ENCODE measurements around the gene TSEN15.

TSEN15 gene

GRCh38 chr1:184068354-184068753 lies 16.8 kb downstream of the TSEN15 start:
- Histone ChIP-seq H3K27ac (replicated peaks) (no peak overlapping the region), H3K27me3 (ENCODE audit: insufficient read depth, poor library complexity, severe bottlenecking) (no peaks in the 10 kb centered on the region), H3K4me3 (replicated peaks; ENCODE audit: insufficient read depth, low read length) (no peak overlapping the region)
- TF ChIP-seq GABPA (IDR thresholded peaks at IDR 0.05; ENCODE audit: low read depth) (no peak), POLR2AphosphoS5 (IDR thresholded peaks at IDR 0.05; ENCODE audit: low read depth) (no peak), SPI1 (IDR thresholded peaks at IDR 0.05; ENCODE audit: borderline replicate concordance, low read depth) (no peak)
- TF ChIP-seq, protein P1, sequence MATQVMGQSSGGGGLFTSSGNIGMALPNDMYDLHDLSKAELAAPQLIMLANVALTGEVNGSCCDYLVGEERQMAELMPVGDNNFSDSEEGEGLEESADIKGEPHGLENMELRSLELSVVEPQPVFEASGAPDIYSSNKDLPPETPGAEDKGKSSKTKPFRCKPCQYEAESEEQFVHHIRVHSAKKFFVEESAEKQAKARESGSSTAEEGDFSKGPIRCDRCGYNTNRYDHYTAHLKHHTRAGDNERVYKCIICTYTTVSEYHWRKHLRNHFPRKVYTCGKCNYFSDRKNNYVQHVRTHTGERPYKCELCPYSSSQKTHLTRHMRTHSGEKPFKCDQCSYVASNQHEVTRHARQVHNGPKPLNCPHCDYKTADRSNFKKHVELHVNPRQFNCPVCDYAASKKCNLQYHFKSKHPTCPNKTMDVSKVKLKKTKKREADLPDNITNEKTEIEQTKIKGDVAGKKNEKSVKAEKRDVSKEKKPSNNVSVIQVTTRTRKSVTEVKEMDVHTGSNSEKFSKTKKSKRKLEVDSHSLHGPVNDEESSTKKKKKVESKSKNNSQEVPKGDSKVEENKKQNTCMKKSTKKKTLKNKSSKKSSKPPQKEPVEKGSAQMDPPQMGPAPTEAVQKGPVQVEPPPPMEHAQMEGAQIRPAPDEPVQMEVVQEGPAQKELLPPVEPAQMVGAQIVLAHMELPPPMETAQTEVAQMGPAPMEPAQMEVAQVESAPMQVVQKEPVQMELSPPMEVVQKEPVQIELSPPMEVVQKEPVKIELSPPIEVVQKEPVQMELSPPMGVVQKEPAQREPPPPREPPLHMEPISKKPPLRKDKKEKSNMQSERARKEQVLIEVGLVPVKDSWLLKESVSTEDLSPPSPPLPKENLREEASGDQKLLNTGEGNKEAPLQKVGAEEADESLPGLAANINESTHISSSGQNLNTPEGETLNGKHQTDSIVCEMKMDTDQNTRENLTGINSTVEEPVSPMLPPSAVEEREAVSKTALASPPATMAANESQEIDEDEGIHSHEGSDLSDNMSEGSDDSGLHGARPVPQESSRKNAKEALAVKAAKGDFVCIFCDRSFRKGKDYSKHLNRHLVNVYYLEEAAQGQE (IDR thresholded peaks at IDR 0.05; ENCODE audit: insufficient replicate concordance, low read depth) = no peak
- DNase-seq (ENCODE audit: low read depth in 1 of 2, low spot score in 1 of 2) = no peak

GRCh38 chr1:184069675-184070074 lies 18.1 kb downstream of the TSEN15 start:
- H3K4me3 ChIP-seq (replicated peaks; ENCODE audit: insufficient read depth, low read length) = no peak overlapping the region
- DNase-seq (ENCODE audit: low read depth in 1 of 2, low spot score in 1 of 2) = no peak
- no peaks in the 10 kb centered on the region for H3K27me3 ChIP-seq (ENCODE audit: insufficient read depth, poor library complexity, severe bottlenecking)
- TF ChIP-seq POLR2AphosphoS5 (IDR thresholded peaks at IDR 0.05; ENCODE audit: low read depth) = no peak
- TF ChIP-seq SPI1 (IDR thresholded peaks at IDR 0.05; ENCODE audit: borderline replicate concordance, low read depth) = no peak
- no peak for TF ChIP-seq GABPA (IDR thresholded peaks at IDR 0.05; ENCODE audit: low read depth)
- TF ChIP-seq, protein P1 (IDR thresholded peaks at IDR 0.05; ENCODE audit: insufficient replicate concordance, low read depth) = no peak
- TF ChIP-seq CTCF (IDR thresholded peaks at IDR 0.05; ENCODE audit: insufficient read depth, low read length) = no peak
- no peak overlapping the region for H3K27ac ChIP-seq (replicated peaks)

- H3K27ac ChIP-seq (replicated peaks) = no peak overlapping the region
- no peaks in the 10 kb centered on the region for H3K27me3 ChIP-seq (ENCODE audit: insufficient read depth, poor library complexity, severe bottlenecking)
- DNase-seq (ENCODE audit: low read depth in 1 of 2, low spot score in 1 of 2) = no peak
- TF ChIP-seq SPI1 (IDR thresholded peaks at IDR 0.05; ENCODE audit: borderline replicate concordance, low read depth) (no peak), CTCF (IDR thresholded peaks at IDR 0.05; ENCODE audit: insufficient read depth, low read length) (no peak), POLR2AphosphoS5 (IDR thresholded peaks at IDR 0.05; ENCODE audit: low read depth) (no peak)
- TF ChIP-seq, protein P1 (IDR thresholded peaks at IDR 0.05; ENCODE audit: insufficient replicate concordance, low read depth) = no peak
- no peak overlapping the region for H3K4me3 ChIP-seq (replicated peaks; ENCODE audit: insufficient read depth, low read length)
Observed at GRCh38 chr1:184072376-184072775, 20.8 kb downstream of the TSEN15 start.

All from HL-60 (cell line).